Hepatocyte (in vitro differentiated cells): Measurements from ENCODE around the gene ARHGEF37.

Experiments used
- EZH2 ChIP-seq: fragments of 200-600 bp; sonication (generic); IDR thresholded peaks from 2 replicates; pipeline ENCODE4 v1.6.1; 2016; ENCODE audit warnings: antibody characterized with exemption, mild to moderate bottlenecking, borderline replicate concordance
- EZH2phosphoT487 ChIP-seq: fragments of 200-600 bp; sonication (generic); IDR thresholded peaks from one replicate; pipeline ENCODE4 v1.6.1; 2018; ENCODE audit warnings: antibody characterized with exemption, mild to moderate bottlenecking, low read depth, moderate library complexity; ENCODE audit not compliant: unreplicated experiment, severe bottlenecking
- TF ChIP-seq, protein P1 (sequence below): fragments of 200-600 bp; sonication (generic); IDR thresholded peaks from 2 replicates; pipeline ENCODE4 v1.5.1; 2016; ENCODE audit warnings: antibody characterized with exemption, mild to moderate bottlenecking; ENCODE audit not compliant: poor library complexity

DNA sequence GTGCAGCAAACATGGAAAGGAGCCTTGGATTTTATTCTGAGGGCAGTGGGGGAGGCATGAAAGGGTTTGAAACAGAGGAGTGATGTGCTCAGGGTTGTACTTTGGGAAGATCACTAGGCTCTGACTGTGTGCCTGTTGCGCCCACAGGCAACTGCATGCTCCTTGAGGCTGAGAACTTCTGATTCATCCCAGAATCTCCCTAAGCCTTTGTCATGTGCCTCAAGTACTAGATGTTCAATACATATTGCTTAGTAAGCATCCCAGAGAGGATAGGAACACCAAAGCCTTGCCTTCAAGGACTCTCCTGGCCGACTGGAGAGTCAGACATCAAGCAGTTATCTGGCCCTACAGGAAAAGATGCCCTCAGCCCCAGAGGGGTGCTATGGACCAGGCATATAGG, 54.1 kb downstream of the ARHGEF37 start:
- TF ChIP-seq, protein P1, sequence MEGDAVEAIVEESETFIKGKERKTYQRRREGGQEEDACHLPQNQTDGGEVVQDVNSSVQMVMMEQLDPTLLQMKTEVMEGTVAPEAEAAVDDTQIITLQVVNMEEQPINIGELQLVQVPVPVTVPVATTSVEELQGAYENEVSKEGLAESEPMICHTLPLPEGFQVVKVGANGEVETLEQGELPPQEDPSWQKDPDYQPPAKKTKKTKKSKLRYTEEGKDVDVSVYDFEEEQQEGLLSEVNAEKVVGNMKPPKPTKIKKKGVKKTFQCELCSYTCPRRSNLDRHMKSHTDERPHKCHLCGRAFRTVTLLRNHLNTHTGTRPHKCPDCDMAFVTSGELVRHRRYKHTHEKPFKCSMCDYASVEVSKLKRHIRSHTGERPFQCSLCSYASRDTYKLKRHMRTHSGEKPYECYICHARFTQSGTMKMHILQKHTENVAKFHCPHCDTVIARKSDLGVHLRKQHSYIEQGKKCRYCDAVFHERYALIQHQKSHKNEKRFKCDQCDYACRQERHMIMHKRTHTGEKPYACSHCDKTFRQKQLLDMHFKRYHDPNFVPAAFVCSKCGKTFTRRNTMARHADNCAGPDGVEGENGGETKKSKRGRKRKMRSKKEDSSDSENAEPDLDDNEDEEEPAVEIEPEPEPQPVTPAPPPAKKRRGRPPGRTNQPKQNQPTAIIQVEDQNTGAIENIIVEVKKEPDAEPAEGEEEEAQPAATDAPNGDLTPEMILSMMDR: no peak
- TF ChIP-seq EZH2 (no peak), EZH2phosphoT487 (no peak)
